ENCODE data around the gene NOL12.
A peak's percentile ranks its signal among the peaks of the same experiment; 100 is the strongest.

Gene NOL12

DNA sequence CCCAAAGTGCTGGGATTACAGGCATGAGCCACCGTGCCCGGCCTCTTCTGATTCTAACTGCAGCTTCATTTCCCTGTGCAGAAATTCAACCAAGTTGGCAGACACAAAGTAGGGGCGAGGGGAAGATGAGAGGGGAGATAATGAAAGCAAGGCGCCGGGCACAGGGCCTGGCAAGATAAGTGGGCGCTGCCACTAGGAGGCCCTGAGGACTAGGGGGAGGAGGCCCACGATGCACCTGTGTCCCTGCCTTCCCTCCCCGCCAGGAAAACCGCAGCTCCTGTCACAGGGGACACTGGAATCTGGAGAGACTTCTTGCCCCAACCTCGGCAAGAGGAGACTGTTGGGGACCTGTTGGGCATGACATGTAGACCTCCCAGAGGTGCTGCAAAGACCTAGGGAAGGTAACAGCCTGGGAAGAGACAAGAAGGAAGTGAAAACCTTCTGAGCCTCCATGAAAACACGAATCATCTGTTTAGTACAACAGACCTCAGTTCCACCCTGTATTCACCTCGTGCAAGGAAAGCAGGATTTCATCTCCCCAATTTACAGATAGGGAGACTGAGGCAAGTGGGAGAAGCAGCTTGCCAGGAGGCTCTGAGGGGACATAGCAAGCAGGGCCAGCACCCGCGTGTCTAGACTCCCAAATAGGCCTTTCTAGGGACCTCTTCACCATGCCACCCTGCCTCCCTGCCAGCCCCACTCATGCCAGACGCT is 13.8 kb upstream of the NOL12 start:
- no peaks in the 10 kb centered on the region for H3K27me3 ChIP-seq (ENCODE audit: control insufficient read depth, low read length)

DNA sequence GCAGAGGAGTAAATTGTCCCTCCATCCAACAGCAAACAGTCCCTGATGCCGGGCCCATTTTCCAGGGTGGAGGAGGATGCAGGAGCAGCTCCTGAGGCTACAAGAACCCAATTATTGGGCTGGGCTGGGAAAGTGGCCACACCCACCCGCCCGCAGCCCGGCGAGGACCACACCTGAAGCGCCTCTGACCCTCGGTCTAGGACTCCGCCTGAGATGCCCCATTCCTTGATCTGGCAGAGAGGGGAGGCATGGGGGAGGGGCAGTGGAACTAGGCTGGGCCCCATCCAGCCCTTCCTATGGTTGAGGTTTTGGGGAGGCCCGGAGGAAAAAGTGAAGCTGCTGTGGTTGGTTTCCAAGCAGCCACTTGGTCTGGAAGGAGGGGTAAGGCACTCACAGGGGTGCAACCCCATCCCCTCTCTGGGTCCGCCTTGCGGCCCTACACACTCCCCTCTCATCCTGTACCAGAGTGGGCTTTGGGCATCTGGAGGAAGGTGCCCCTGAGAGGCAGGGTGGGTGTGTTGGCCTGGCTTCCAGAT is 13.2 kb upstream of the NOL12 start:
- Histone ChIP-seq H3K9me3 (ENCODE audit: control insufficient read depth, insufficient read depth, low read length) (no peaks in the 10 kb centered on the region), H3K27me3 (ENCODE audit: control insufficient read depth, low read length) (no peaks in the 10 kb centered on the region), H3K27ac (ENCODE audit: low read depth, low read length) (no peak overlapping the region), H4K20me1 (ENCODE audit: control insufficient read depth, insufficient read depth, low read depth, low read length) (no peaks in the 10 kb centered on the region), H3F3A (ENCODE audit: control insufficient read depth, insufficient read depth) (peaks cover 27% of the 10 kb centered on the region), H3K36me3 (ENCODE audit: control insufficient read depth, low read length) (peaks cover 13% of the 10 kb centered on the region; the same call in 1 of the 2 replicates), H3K4me3 (ENCODE audit: low read length) (no peak overlapping the region), H3K79me2 (ENCODE audit: control insufficient read depth, low read length) (peaks cover 6% of the 10 kb centered on the region; the same call in 1 of the 2 replicates), H3K9me2 (replicated peaks; ENCODE audit: control insufficient read depth, low read length) (no peaks in the 10 kb centered on the region), H3K4me2 (ENCODE audit: low read length) (peak overlapping the region; percentile 43), H3K4me1 (ENCODE audit: control insufficient read depth, low read length) (peaks cover 60% of the 10 kb centered on the region)
- TF ChIP-seq, protein P1, sequence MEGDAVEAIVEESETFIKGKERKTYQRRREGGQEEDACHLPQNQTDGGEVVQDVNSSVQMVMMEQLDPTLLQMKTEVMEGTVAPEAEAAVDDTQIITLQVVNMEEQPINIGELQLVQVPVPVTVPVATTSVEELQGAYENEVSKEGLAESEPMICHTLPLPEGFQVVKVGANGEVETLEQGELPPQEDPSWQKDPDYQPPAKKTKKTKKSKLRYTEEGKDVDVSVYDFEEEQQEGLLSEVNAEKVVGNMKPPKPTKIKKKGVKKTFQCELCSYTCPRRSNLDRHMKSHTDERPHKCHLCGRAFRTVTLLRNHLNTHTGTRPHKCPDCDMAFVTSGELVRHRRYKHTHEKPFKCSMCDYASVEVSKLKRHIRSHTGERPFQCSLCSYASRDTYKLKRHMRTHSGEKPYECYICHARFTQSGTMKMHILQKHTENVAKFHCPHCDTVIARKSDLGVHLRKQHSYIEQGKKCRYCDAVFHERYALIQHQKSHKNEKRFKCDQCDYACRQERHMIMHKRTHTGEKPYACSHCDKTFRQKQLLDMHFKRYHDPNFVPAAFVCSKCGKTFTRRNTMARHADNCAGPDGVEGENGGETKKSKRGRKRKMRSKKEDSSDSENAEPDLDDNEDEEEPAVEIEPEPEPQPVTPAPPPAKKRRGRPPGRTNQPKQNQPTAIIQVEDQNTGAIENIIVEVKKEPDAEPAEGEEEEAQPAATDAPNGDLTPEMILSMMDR (IDR thresholded peaks at IDR 0.05; ENCODE audit: low read depth, low read length, poor library complexity, severe bottlenecking), result no peak
- no peak for TF ChIP-seq EZH2phosphoT487 (IDR thresholded peaks at IDR 0.05; ENCODE audit: borderline replicate concordance, low read length)

More for the DNA sequence above, 13.8 kb upstream of the NOL12 start:
- Histone ChIP-seq H3K36me3 (ENCODE audit: control insufficient read depth, low read length) (peaks cover 16% of the 10 kb centered on the region; the same call in 1 of the 2 replicates), H3F3A (ENCODE audit: control insufficient read depth, insufficient read depth) (peaks cover 26% of the 10 kb centered on the region), H3K79me2 (ENCODE audit: control insufficient read depth, low read length) (peaks cover 10% of the 10 kb centered on the region), H3K9me3 (ENCODE audit: control insufficient read depth, insufficient read depth, low read length) (no peaks in the 10 kb centered on the region), H3K4me2 (ENCODE audit: low read length) (peak overlapping the region; percentile 43), H4K20me1 (ENCODE audit: control insufficient read depth, insufficient read depth, low read depth, low read length) (no peaks in the 10 kb centered on the region), H3K9me2 (replicated peaks; ENCODE audit: control insufficient read depth, low read length) (no peaks in the 10 kb centered on the region), H3K4me3 (ENCODE audit: low read length) (no peak overlapping the region), H3K4me1 (ENCODE audit: control insufficient read depth, low read length) (peaks cover 55% of the 10 kb centered on the region), H3K27ac (ENCODE audit: low read depth, low read length) (peak overlapping the region; percentile 25; the same call in 1 of the 2 replicates)
- no peak for TF ChIP-seq EZH2phosphoT487 (IDR thresholded peaks at IDR 0.05; ENCODE audit: borderline replicate concordance, low read length)
- TF ChIP-seq, protein P1 (IDR thresholded peaks at IDR 0.05; ENCODE audit: low read depth, low read length, poor library complexity, severe bottlenecking), result peak; percentile 32

DNA sequence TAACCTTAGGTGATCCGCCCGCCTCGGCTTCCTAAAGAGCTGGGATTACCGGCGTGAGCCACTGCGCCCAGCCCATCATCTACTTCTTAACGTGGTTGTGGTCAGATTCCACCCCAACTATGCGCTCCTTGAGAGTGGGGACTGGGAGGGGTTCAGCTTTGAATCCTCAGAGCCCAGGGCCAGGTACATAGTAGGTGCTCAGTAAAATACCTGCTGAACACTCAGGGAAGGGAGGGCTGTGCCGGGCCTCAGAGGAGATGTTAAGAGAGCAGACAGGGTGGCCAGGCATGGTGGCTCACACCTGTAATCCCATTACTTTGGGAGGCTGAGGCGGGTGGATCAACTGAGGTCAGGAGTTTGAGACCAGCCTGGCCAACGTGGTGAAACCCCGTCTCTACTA is 11.9 kb upstream of the NOL12 start:
- peaks cover 29% of the 10 kb centered on the region for H3F3A ChIP-seq (ENCODE audit: control insufficient read depth, insufficient read depth)
- no peaks in the 10 kb centered on the region for H3K9me2 ChIP-seq (replicated peaks; ENCODE audit: control insufficient read depth, low read length)
- H4K20me1 ChIP-seq (ENCODE audit: control insufficient read depth, insufficient read depth, low read depth, low read length), result no peaks in the 10 kb centered on the region
- peaks cover 9% of the 10 kb centered on the region; the same call in 1 of the 2 replicates for H3K36me3 ChIP-seq (ENCODE audit: control insufficient read depth, low read length)
- peaks cover 63% of the 10 kb centered on the region for H3K4me1 ChIP-seq (ENCODE audit: control insufficient read depth, low read length)
- peak overlapping the region; percentile 79 for H3K27ac ChIP-seq (ENCODE audit: low read depth, low read length)
- H3K4me3 ChIP-seq (ENCODE audit: low read length), result 0 out of 2 replicates have a peak overlapping the region, but pooled peaks have one; percentile 32
- H3K4me2 ChIP-seq (ENCODE audit: low read length), result peak overlapping the region; percentile 42
- no peak for TF ChIP-seq EZH2phosphoT487 (IDR thresholded peaks at IDR 0.05; ENCODE audit: borderline replicate concordance, low read length)
- TF ChIP-seq, protein P1 (IDR thresholded peaks at IDR 0.05; ENCODE audit: low read depth, low read length, poor library complexity, severe bottlenecking), result no peak
- no peaks in the 10 kb centered on the region for H3K27me3 ChIP-seq (ENCODE audit: control insufficient read depth, low read length)
- no peaks in the 10 kb centered on the region; the same call in 1 of the 2 replicates for H3K79me2 ChIP-seq (ENCODE audit: control insufficient read depth, low read length)
- no peaks in the 10 kb centered on the region for H3K9me3 ChIP-seq (ENCODE audit: control insufficient read depth, insufficient read depth, low read length)
